NCI-H510A (cell line): ENCODE data around the gene PTPRC.

Source experiments
- DNase-seq: peaks from one replicate; lab custom pipeline; 2025; lab: John Stamatoyannopoulos, UW

The PTPRC gene

GRCh38 chr1:198622001-198622400 lies 16.8 kb upstream of the PTPRC start:
- DNase-seq, result no peak

GRCh38 chr1:198623752-198624647 lies 14.8 kb upstream of the PTPRC start:
- no peak for DNase-seq

GRCh38 chr1:198624648-198624980 lies 14.2 kb upstream of the PTPRC start:
- DNase-seq, result no peak

- no peak for DNase-seq
Observed at GRCh38 chr1:198627436-198628066, 11.3 kb upstream of the PTPRC start.

GRCh38 chr1:198628067-198628455 lies 10.8 kb upstream of the PTPRC start:
- no peak for DNase-seq

- DNase-seq, result no peak
Observed at GRCh38 chr1:198629610-198630009, 9.2 kb upstream of the PTPRC start.

- no peak for DNase-seq
Observed at GRCh38 chr1:198630863-198631262, 8.0 kb upstream of the PTPRC start.

- DNase-seq, result no peak
Observed at GRCh38 chr1:198631292-198631691, 7.5 kb upstream of the PTPRC start.

- no peak for DNase-seq
Observed at GRCh38 chr1:198632007-198632406, 6.8 kb upstream of the PTPRC start.

- no peak for DNase-seq
Observed at GRCh38 chr1:198633675-198634121, 5.1 kb upstream of the PTPRC start.

GRCh38 chr1:198635964-198636363 lies 2.9 kb upstream of the PTPRC start:
- DNase-seq, result no peak

GRCh38 chr1:198636391-198636790 lies 2.4 kb upstream of the PTPRC start:
- DNase-seq, result no peak

- no peak for DNase-seq
Observed at GRCh38 chr1:198637157-198637556, 1.7 kb upstream of the PTPRC start.

- DNase-seq, result no peak
Observed at GRCh38 chr1:198637916-198638437, 863 bp upstream of the PTPRC start.

- no peak for DNase-seq
Observed at GRCh38 chr1:198638441-198638840, 399 bp upstream of the PTPRC start.

GRCh38 chr1:198639671-198640143 lies 867 bp downstream of the PTPRC start:
- no peak for DNase-seq

GRCh38 chr1:198640174-198640573 lies 1.3 kb downstream of the PTPRC start:
- DNase-seq, result no peak

- DNase-seq, result no peak
Observed at GRCh38 chr1:198641501-198641900, 2.7 kb downstream of the PTPRC start.

- DNase-seq, result no peak
Observed at GRCh38 chr1:198641966-198642668, 3.3 kb downstream of the PTPRC start.

- DNase-seq, result no peak
Observed at GRCh38 chr1:198642983-198643382, 4.1 kb downstream of the PTPRC start.

- no peak for DNase-seq
Observed at GRCh38 chr1:198643808-198644207, 5.0 kb downstream of the PTPRC start.

GRCh38 chr1:198647055-198647454 lies 8.2 kb downstream of the PTPRC start:
- DNase-seq, result no peak

- DNase-seq, result no peak
Observed at GRCh38 chr1:198648592-198648991, 9.8 kb downstream of the PTPRC start.
